ENCODE results near the gene MAMSTR. TPM values are rescaled to one million over a fixed set of nuclear protein-coding genes. Genes with fewer than 3 reads are reported as not detected.

The MAMSTR gene
- total and polyA plus RNA-seq, 4 donors, result 0.89 to 6.6 (median 3.3) TPM

DNA sequence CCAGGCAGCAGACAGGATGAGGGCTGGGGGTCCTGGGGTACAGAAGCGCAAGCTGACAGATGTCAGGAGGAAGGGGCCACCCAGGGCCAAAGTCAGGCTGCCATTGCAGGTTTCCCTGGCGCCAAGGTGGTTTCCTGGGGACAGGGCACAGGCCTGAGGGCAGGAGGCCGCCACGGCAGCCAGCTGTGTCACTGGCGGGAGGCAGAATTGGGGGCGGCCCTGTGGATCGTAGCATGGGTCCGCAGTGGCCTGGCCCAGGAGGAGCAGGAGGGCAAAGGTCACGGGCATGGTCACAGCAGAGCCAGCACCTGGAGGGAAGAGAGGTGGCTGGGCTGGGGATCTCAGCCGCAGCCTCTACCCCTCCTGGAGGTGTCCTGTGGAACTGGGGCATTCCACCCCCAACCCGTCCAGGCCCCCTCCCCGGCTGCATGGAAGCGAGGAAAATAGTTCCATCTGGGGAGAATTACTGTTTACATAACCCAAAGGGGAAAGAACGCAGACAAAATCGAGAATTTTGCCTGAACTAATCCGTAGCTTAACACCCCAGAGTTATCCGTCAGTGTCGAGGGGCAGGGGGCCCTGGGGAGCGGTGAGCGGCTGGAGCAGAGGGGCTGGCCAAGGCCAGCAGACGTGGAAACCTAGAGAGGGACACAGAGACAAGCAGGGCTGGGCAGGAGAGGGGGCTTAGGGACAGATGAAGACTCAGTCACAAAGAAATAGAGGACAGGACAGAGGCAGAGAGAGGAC lies 48.7 kb downstream of the MAMSTR start:
- no peak overlapping the region for H3K27ac ChIP-seq (ENCODE audit: low read depth, low read length)
- H3K4me3 ChIP-seq (ENCODE audit: low read depth, low read length), result no peak overlapping the region
- peaks cover 5% of the 10 kb centered on the region for H3K27me3 ChIP-seq (ENCODE audit: control insufficient read depth, insufficient read depth, low read length)
- peaks cover 40% of the 10 kb centered on the region for H3K4me1 ChIP-seq (ENCODE audit: control insufficient read depth, insufficient read depth, low read length)
- H3K36me3 ChIP-seq (ENCODE audit: control insufficient read depth, insufficient read depth, low read length), result no peaks in the 10 kb centered on the region
- H3K9me3 ChIP-seq (ENCODE audit: control insufficient read depth, insufficient read depth, low read length), result no peaks in the 10 kb centered on the region
- no peak for DNase-seq (ENCODE audit: low read depth in 4 of 6, low spot score in 6 of 6)
- WGBS (ENCODE audit: insufficient coverage), result 71% methylated on average over 15 of the region's 21 CpGs

- peaks cover 32% of the 10 kb centered on the region for H3K4me1 ChIP-seq (ENCODE audit: control insufficient read depth, insufficient read depth, low read length)
- H3K4me3 ChIP-seq (ENCODE audit: low read depth, low read length), result no peak overlapping the region
- WGBS (ENCODE audit: insufficient coverage), result 96% methylated on average over 26 of the region's 26 CpGs
- H3K27ac ChIP-seq (ENCODE audit: low read depth, low read length), result no peak overlapping the region
- no peak for DNase-seq (ENCODE audit: low read depth in 4 of 6, low spot score in 6 of 6)
- no peaks in the 10 kb centered on the region for H3K9me3 ChIP-seq (ENCODE audit: control insufficient read depth, insufficient read depth, low read length)
- no peaks in the 10 kb centered on the region for H3K36me3 ChIP-seq (ENCODE audit: control insufficient read depth, insufficient read depth, low read length)
- peaks cover 5% of the 10 kb centered on the region for H3K27me3 ChIP-seq (ENCODE audit: control insufficient read depth, insufficient read depth, low read length)
These were observed 49.4 kb downstream of the MAMSTR start for GRCh38 chr19:48669903-48670668.

GRCh38 chr19:48668761-48669160 lies 50.8 kb downstream of the MAMSTR start:
- no peak for DNase-seq (ENCODE audit: low read depth in 4 of 6, low spot score in 6 of 6)
- no peaks in the 10 kb centered on the region for H3K9me3 ChIP-seq (ENCODE audit: control insufficient read depth, insufficient read depth, low read length)
- H3K27me3 ChIP-seq (ENCODE audit: control insufficient read depth, insufficient read depth, low read length), result peaks cover 2% of the 10 kb centered on the region
- H3K4me1 ChIP-seq (ENCODE audit: control insufficient read depth, insufficient read depth, low read length), result peaks cover 24% of the 10 kb centered on the region
- WGBS (ENCODE audit: insufficient coverage), result 94% methylated on average over 1 of the region's 2 CpGs
- H3K36me3 ChIP-seq (ENCODE audit: control insufficient read depth, insufficient read depth, low read length), result no peaks in the 10 kb centered on the region
- H3K27ac ChIP-seq (ENCODE audit: low read depth, low read length), result no peak overlapping the region
- H3K4me3 ChIP-seq (ENCODE audit: low read depth, low read length), result no peak overlapping the region

GRCh38 chr19:48668332-48668731 lies 51.2 kb downstream of the MAMSTR start:
- Histone ChIP-seq H3K36me3 (ENCODE audit: control insufficient read depth, insufficient read depth, low read length) (no peaks in the 10 kb centered on the region), H3K27ac (ENCODE audit: low read depth, low read length) (no peak overlapping the region)
- 73% methylated on average over 3 of the region's 3 CpGs for WGBS (ENCODE audit: insufficient coverage)

GRCh38 chr19:48665786-48666185 lies 53.7 kb downstream of the MAMSTR start:
- no peaks in the 10 kb centered on the region for H3K9me3 ChIP-seq (ENCODE audit: control insufficient read depth, insufficient read depth, low read length)
- no peaks in the 10 kb centered on the region for H3K27me3 ChIP-seq (ENCODE audit: control insufficient read depth, insufficient read depth, low read length)
- no peak overlapping the region for H3K4me3 ChIP-seq (ENCODE audit: low read depth, low read length)
- peaks cover 5% of the 10 kb centered on the region for H3K4me1 ChIP-seq (ENCODE audit: control insufficient read depth, insufficient read depth, low read length)
- no peaks in the 10 kb centered on the region for H3K36me3 ChIP-seq (ENCODE audit: control insufficient read depth, insufficient read depth, low read length)
- no peak overlapping the region for H3K27ac ChIP-seq (ENCODE audit: low read depth, low read length)
- WGBS (ENCODE audit: insufficient coverage), result 86% methylated on average over 2 of the region's 6 CpGs
- DNase-seq (ENCODE audit: low read depth in 4 of 6, low spot score in 6 of 6), result no peak

More at GRCh38 chr19:48668332-48668731, 51.2 kb downstream of the MAMSTR start:
- Histone ChIP-seq H3K9me3 (ENCODE audit: control insufficient read depth, insufficient read depth, low read length) (no peaks in the 10 kb centered on the region), H3K27me3 (ENCODE audit: control insufficient read depth, insufficient read depth, low read length) (no peaks in the 10 kb centered on the region), H3K4me1 (ENCODE audit: control insufficient read depth, insufficient read depth, low read length) (peaks cover 19% of the 10 kb centered on the region), H3K4me3 (ENCODE audit: low read depth, low read length) (no peak overlapping the region)
- DNase-seq (ENCODE audit: low read depth in 4 of 6, low spot score in 6 of 6), result no peak

DNA sequence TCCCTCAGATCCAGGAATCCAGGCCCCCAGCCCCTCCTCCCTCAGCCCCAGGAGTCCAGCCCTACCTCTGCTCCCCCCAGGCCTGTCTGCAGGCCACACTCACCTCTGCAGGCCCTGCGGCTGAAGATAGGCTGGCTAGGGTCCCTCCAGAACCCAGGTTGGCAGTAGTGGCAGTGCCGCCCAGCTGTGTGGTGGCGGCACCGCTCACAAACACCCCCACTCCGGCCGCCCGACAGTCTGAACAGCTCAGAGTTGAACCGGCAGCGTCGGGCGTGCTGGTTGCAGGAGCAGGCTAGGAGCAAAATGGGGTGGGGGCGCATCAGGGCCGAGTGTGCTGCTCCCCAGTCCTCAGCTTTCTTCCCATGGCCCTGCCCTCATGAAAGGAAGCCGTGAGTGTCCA lies 55.0 kb downstream of the MAMSTR start:
- no peak overlapping the region for H3K4me3 ChIP-seq (ENCODE audit: low read depth, low read length)
- DNase-seq (ENCODE audit: low read depth in 4 of 6, low spot score in 6 of 6), result no peak
- H3K27ac ChIP-seq (ENCODE audit: low read depth, low read length), result no peak overlapping the region
- no peaks in the 10 kb centered on the region for H3K27me3 ChIP-seq (ENCODE audit: control insufficient read depth, insufficient read depth, low read length)
- 76% methylated on average over 13 of the region's 14 CpGs for WGBS (ENCODE audit: insufficient coverage)
- no peaks in the 10 kb centered on the region for H3K9me3 ChIP-seq (ENCODE audit: control insufficient read depth, insufficient read depth, low read length)
- peaks cover 6% of the 10 kb centered on the region for H3K4me1 ChIP-seq (ENCODE audit: control insufficient read depth, insufficient read depth, low read length)
- no peaks in the 10 kb centered on the region for H3K36me3 ChIP-seq (ENCODE audit: control insufficient read depth, insufficient read depth, low read length)

DNA sequence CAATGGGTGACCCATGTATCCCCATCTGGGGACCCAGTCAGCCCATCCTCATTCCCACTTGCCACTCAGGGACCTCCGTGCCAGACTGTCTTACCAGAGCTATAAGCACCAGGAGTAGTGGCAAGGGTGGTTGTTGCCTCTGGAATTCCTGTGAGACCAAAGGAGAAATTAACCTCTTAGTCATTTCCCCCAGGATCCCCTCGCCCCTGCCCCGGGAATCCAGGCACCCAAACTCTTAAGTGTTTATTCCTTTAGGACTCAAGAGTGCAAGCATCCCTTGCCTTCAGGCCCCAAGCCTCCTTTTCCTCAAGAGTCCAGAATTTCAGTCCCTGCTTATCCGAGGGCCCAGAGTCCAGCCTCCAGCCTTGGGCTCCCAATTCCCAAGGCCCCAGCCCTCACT lies 55.9 kb downstream of the MAMSTR start:
- H3K9me3 ChIP-seq (ENCODE audit: control insufficient read depth, insufficient read depth, low read length), result no peaks in the 10 kb centered on the region
- H3K4me1 ChIP-seq (ENCODE audit: control insufficient read depth, insufficient read depth, low read length), result peaks cover 6% of the 10 kb centered on the region
- no peaks in the 10 kb centered on the region for H3K36me3 ChIP-seq (ENCODE audit: control insufficient read depth, insufficient read depth, low read length)
- H3K4me3 ChIP-seq (ENCODE audit: low read depth, low read length), result no peak overlapping the region
- 96% methylated on average over 4 of the region's 4 CpGs for WGBS (ENCODE audit: insufficient coverage)
- DNase-seq (ENCODE audit: low read depth in 4 of 6, low spot score in 6 of 6), result no peak
- H3K27ac ChIP-seq (ENCODE audit: low read depth, low read length), result no peak overlapping the region
- no peaks in the 10 kb centered on the region for H3K27me3 ChIP-seq (ENCODE audit: control insufficient read depth, insufficient read depth, low read length)

Other genes with a start within 250 kb of the MAMSTR start
- 10 to 100 TPM in 1 of 2 donors, 1 to 10 TPM in 1; 8.8 to 10.8 TPM for gene LMTK3, start 207.9 kb downstream of the MAMSTR start, total RNA-seq
- 10 to 100 TPM; 65.8 to 76.5 TPM for gene LMTK3, start 207.9 kb downstream of the MAMSTR start, polyA plus RNA-seq (ENCODE audit: insufficient read length in 2 of 2)
- under 1 TPM in 1 of 2 donors, not detected in 1; 0.39 TPM for gene SULT2B1, start 167.6 kb downstream of the MAMSTR start, total RNA-seq
- gene SULT2B1, start 167.6 kb downstream of the MAMSTR start, polyA plus RNA-seq (ENCODE audit: insufficient read length in 2 of 2), result under 1 TPM; 0.48 to 0.90 TPM
- not detected for gene SPACA4, start 113.0 kb downstream of the MAMSTR start, total RNA-seq
- under 1 TPM in 1 of 2 donors, not detected in 1; 0.54 TPM for gene SPACA4, start 113.0 kb downstream of the MAMSTR start, polyA plus RNA-seq (ENCODE audit: insufficient read length in 2 of 2)
- under 1 TPM in 1 of 2 donors, not detected in 1; 0.61 TPM for gene FAM83E, start 104.6 kb downstream of the MAMSTR start, total RNA-seq
- gene FAM83E, start 104.6 kb downstream of the MAMSTR start, polyA plus RNA-seq (ENCODE audit: insufficient read length in 2 of 2), result under 1 TPM; 0.13 to 0.45 TPM
- gene RPL18, start 100.5 kb downstream of the MAMSTR start, total RNA-seq, result 1,000 to 10,000 TPM in 1 of 2 donors, 100 to 1,000 TPM in 1; 747 to 1,623 TPM
- gene RPL18, start 100.5 kb downstream of the MAMSTR start, polyA plus RNA-seq (ENCODE audit: insufficient read length in 2 of 2), result 1,000 to 10,000 TPM; 1,019 to 1,048 TPM
- gene SPHK2, start 100.2 kb downstream of the MAMSTR start, total RNA-seq, result 10 to 100 TPM; 10.2 to 11.6 TPM
- gene SPHK2, start 100.2 kb downstream of the MAMSTR start, polyA plus RNA-seq (ENCODE audit: insufficient read length in 2 of 2), result 10 to 100 TPM; 36.6 to 39.3 TPM
- gene DBP, start 82.3 kb downstream of the MAMSTR start, total RNA-seq, result 10 to 100 TPM in 1 of 2 donors, 1 to 10 TPM in 1; 6.2 to 16.6 TPM
- 10 to 100 TPM; 14.0 to 16.2 TPM for gene DBP, start 82.3 kb downstream of the MAMSTR start, polyA plus RNA-seq (ENCODE audit: insufficient read length in 2 of 2)
- 10 to 100 TPM; 13.3 to 64.7 TPM for gene CA11, start 73.5 kb downstream of the MAMSTR start, total RNA-seq
- 10 to 100 TPM; 53.6 to 71.7 TPM for gene CA11, start 73.5 kb downstream of the MAMSTR start, polyA plus RNA-seq (ENCODE audit: insufficient read length in 2 of 2)
- gene NTN5, start 46.7 kb downstream of the MAMSTR start, total RNA-seq, result 1 to 10 TPM in 1 of 2 donors, under 1 TPM in 1; 0.10 to 1.2 TPM
- gene NTN5, start 46.7 kb downstream of the MAMSTR start, polyA plus RNA-seq (ENCODE audit: insufficient read length in 2 of 2), result 1 to 10 TPM in 1 of 2 donors, under 1 TPM in 1; 0.63 to 2.3 TPM
- gene FUT2, start 23.8 kb downstream of the MAMSTR start, total RNA-seq, result not detected
- gene FUT2, start 23.8 kb downstream of the MAMSTR start, polyA plus RNA-seq (ENCODE audit: insufficient read length in 2 of 2), result 1 to 10 TPM; 2.1 to 6.7 TPM
- gene RASIP1, start 20.9 kb upstream of the MAMSTR start, total RNA-seq, result 10 to 100 TPM in 1 of 2 donors, 1 to 10 TPM in 1; 2.9 to 11.9 TPM
- gene RASIP1, start 20.9 kb upstream of the MAMSTR start, polyA plus RNA-seq (ENCODE audit: insufficient read length in 2 of 2), result 10 to 100 TPM in 1 of 2 donors, 1 to 10 TPM in 1; 8.1 to 11.9 TPM
- under 1 TPM in 1 of 2 donors, not detected in 1; 0.10 TPM for gene IZUMO1, start 27.2 kb upstream of the MAMSTR start, total RNA-seq
- gene IZUMO1, start 27.2 kb upstream of the MAMSTR start, polyA plus RNA-seq (ENCODE audit: insufficient read length in 2 of 2), result 1 to 10 TPM in 1 of 2 donors, under 1 TPM in 1; 0.41 to 1.2 TPM
- 1 to 10 TPM; 1.9 to 4.4 TPM for gene FUT1, start 32.9 kb upstream of the MAMSTR start, total RNA-seq
- 1 to 10 TPM; 2.9 to 3.5 TPM for gene FUT1, start 32.9 kb upstream of the MAMSTR start, polyA plus RNA-seq (ENCODE audit: insufficient read length in 2 of 2)
- gene FGF21, start 35.8 kb upstream of the MAMSTR start, total RNA-seq, result not detected
- not detected for gene FGF21, start 35.8 kb upstream of the MAMSTR start, polyA plus RNA-seq (ENCODE audit: insufficient read length in 2 of 2)
- gene BCAT2, start 91.3 kb upstream of the MAMSTR start, total RNA-seq, result 10 to 100 TPM; 14.6 to 39.5 TPM
- gene BCAT2, start 91.3 kb upstream of the MAMSTR start, polyA plus RNA-seq (ENCODE audit: insufficient read length in 2 of 2), result 10 to 100 TPM; 26.5 to 36.6 TPM
- 10 to 100 TPM in 1 of 2 donors, 1 to 10 TPM in 1; 6.9 to 25.5 TPM for gene HSD17B14, start 116.8 kb upstream of the MAMSTR start, total RNA-seq
- gene HSD17B14, start 116.8 kb upstream of the MAMSTR start, polyA plus RNA-seq (ENCODE audit: insufficient read length in 2 of 2), result 10 to 100 TPM; 15.7 to 19.4 TPM
- gene PLEKHA4, start 148.9 kb upstream of the MAMSTR start, total RNA-seq, result 10 to 100 TPM; 11.6 to 32.3 TPM
- gene PLEKHA4, start 148.9 kb upstream of the MAMSTR start, polyA plus RNA-seq (ENCODE audit: insufficient read length in 2 of 2), result 10 to 100 TPM; 17.3 to 43.0 TPM
- 10 to 100 TPM; 30.6 to 42.5 TPM for gene PPP1R15A, start 152.7 kb upstream of the MAMSTR start, total RNA-seq
- gene PPP1R15A, start 152.7 kb upstream of the MAMSTR start, polyA plus RNA-seq (ENCODE audit: insufficient read length in 2 of 2), result 10 to 100 TPM; 26.6 to 33.4 TPM
- under 1 TPM; 0.20 to 0.50 TPM for gene TULP2, start 179.0 kb upstream of the MAMSTR start, total RNA-seq
- 1 to 10 TPM in 1 of 2 donors, under 1 TPM in 1; 0.84 to 1.4 TPM for gene TULP2, start 179.0 kb upstream of the MAMSTR start, polyA plus RNA-seq (ENCODE audit: insufficient read length in 2 of 2)
- 100 to 1,000 TPM in 1 of 2 donors, 10 to 100 TPM in 1; 94.4 to 149 TPM for gene NUCB1, start 180.6 kb upstream of the MAMSTR start, total RNA-seq
- gene NUCB1, start 180.6 kb upstream of the MAMSTR start, polyA plus RNA-seq (ENCODE audit: insufficient read length in 2 of 2), result 100 to 1,000 TPM; 166 to 213 TPM
- 1 to 10 TPM in 1 of 2 donors, under 1 TPM in 1; 0.59 to 1.4 TPM for gene DHDH, start 214.0 kb upstream of the MAMSTR start, total RNA-seq
- gene DHDH, start 214.0 kb upstream of the MAMSTR start, polyA plus RNA-seq (ENCODE audit: insufficient read length in 2 of 2), result 1 to 10 TPM; 2.7 to 4.6 TPM
- gene BAX, start 235.2 kb upstream of the MAMSTR start, total RNA-seq, result 10 to 100 TPM; 23.5 to 40.4 TPM
- 10 to 100 TPM; 86.0 to 91.3 TPM for gene BAX, start 235.2 kb upstream of the MAMSTR start, polyA plus RNA-seq (ENCODE audit: insufficient read length in 2 of 2)
- gene FTL, start 245.6 kb upstream of the MAMSTR start, total RNA-seq, result 1,000 to 10,000 TPM in 1 of 2 donors, 100 to 1,000 TPM in 1; 830 to 1,568 TPM
- 1,000 to 10,000 TPM; 1,197 to 1,255 TPM for gene FTL, start 245.6 kb upstream of the MAMSTR start, polyA plus RNA-seq (ENCODE audit: insufficient read length in 2 of 2)

All from spinal cord (tissue), 10 donors.